Mucosa of stomach (tissue), 1 donor: Measurements from ENCODE around the gene SRBD1.

ENCODE experiments used
- H3K27me3 ChIP-seq: one replicate; pipeline ENCODE4 v1.7.0; 2013; ENCODE audit warnings: mild to moderate bottlenecking, low read length; ENCODE audit not compliant: control insufficient read depth, insufficient read depth
- H3K36me3 ChIP-seq: one replicate; pipeline ENCODE4 v1.7.0; 2013; ENCODE audit warnings: low read length; ENCODE audit not compliant: control insufficient read depth, insufficient read depth
- H3K4me1 ChIP-seq: one replicate; pipeline ENCODE4 v1.7.0; 2013; ENCODE audit warnings: mild to moderate bottlenecking, low read length; ENCODE audit not compliant: control insufficient read depth, insufficient read depth
- H3K4me3 ChIP-seq: one replicate; pipeline ENCODE4 v1.7.0; 2013; ENCODE audit warnings: low read length
- H3K9ac ChIP-seq: one replicate; pipeline ENCODE4 v1.7.0; 2013; ENCODE audit warnings: mild to moderate bottlenecking, low read length, moderate library complexity
- H3K9me3 ChIP-seq: one replicate; pipeline ENCODE4 v1.7.0; 2013; ENCODE audit warnings: mild to moderate bottlenecking, low read length, moderate library complexity; ENCODE audit not compliant: control insufficient read depth
- donor health status: Pancreatic carcinoma.

Gene SRBD1

GRCh38 chr2:45611020-45611859 lies at the start of gene SRBD1:
Gene SRBD1 (minus strand): TSS chr2:45611267. CDS start chr2:45605441, 5,826 bp downstream.
- Histone ChIP-seq H3K27me3 (no peaks in the 10 kb centered on the region), H3K4me1 (peaks cover 15% of the 10 kb centered on the region), H3K36me3 (no peaks in the 10 kb centered on the region), H3K4me3 (peak within 1 kb of the TSS; percentile 39), H3K9ac (peak within 1 kb of the TSS; percentile 82), H3K9me3 (no peaks in the 10 kb centered on the region)

- H3K27me3 ChIP-seq, result no peaks in the 10 kb centered on the region
- no peaks in the 10 kb centered on the region for H3K9me3 ChIP-seq
- H3K9ac ChIP-seq, result no peak overlapping the region
- no peaks in the 10 kb centered on the region for H3K36me3 ChIP-seq
- no peak overlapping the region for H3K4me3 ChIP-seq
- H3K4me1 ChIP-seq, result no peaks in the 10 kb centered on the region
Observed at GRCh38 chr2:45654250-45654649, 43.2 kb upstream of the SRBD1 start.

- no peaks in the 10 kb centered on the region for H3K9me3 ChIP-seq
- no peak overlapping the region for H3K4me3 ChIP-seq
- H3K36me3 ChIP-seq, result no peaks in the 10 kb centered on the region
- no peaks in the 10 kb centered on the region for H3K4me1 ChIP-seq
- no peak overlapping the region for H3K9ac ChIP-seq
- H3K27me3 ChIP-seq, result no peaks in the 10 kb centered on the region
Observed at GRCh38 chr2:45653122-45653913, 42.3 kb upstream of the SRBD1 start.

GRCh38 chr2:45652090-45653031 lies 41.3 kb upstream of the SRBD1 start:
- Histone ChIP-seq H3K9ac (peak overlapping the region; percentile 77), H3K4me1 (no peaks in the 10 kb centered on the region), H3K27me3 (no peaks in the 10 kb centered on the region), H3K4me3 (peak overlapping the region; percentile 57), H3K36me3 (no peaks in the 10 kb centered on the region), H3K9me3 (no peaks in the 10 kb centered on the region)

- H3K9ac ChIP-seq, result peak within 1 kb of the TSS; percentile 96
- H3K4me3 ChIP-seq, result peak within 1 kb of the TSS; percentile 87
- H3K9me3 ChIP-seq, result no peaks in the 10 kb centered on the region
- no peaks in the 10 kb centered on the region for H3K27me3 ChIP-seq
- no peaks in the 10 kb centered on the region for H3K4me1 ChIP-seq
- H3K36me3 ChIP-seq, result no peaks in the 10 kb centered on the region
Observed at GRCh38 chr2:45651415-45652089, 40.5 kb upstream of the SRBD1 start, which contains the start of gene PRKCE. Gene PRKCE (plus strand): TSS chr2:45651675.

- Histone ChIP-seq H3K4me3 (peak overlapping the region; percentile 87), H3K9ac (peak overlapping the region; percentile 96), H3K4me1 (no peaks in the 10 kb centered on the region), H3K36me3 (no peaks in the 10 kb centered on the region), H3K27me3 (no peaks in the 10 kb centered on the region), H3K9me3 (no peaks in the 10 kb centered on the region)
Observed at GRCh38 chr2:45650851-45651414, 39.9 kb upstream of the SRBD1 start.

GRCh38 chr2:45649858-45650811 lies 39.1 kb upstream of the SRBD1 start:
- Histone ChIP-seq H3K9ac (peak overlapping the region; percentile 96), H3K27me3 (no peaks in the 10 kb centered on the region), H3K4me1 (no peaks in the 10 kb centered on the region), H3K4me3 (peak overlapping the region; percentile 87), H3K9me3 (no peaks in the 10 kb centered on the region), H3K36me3 (no peaks in the 10 kb centered on the region)

GRCh38 chr2:45649462-45649857 lies 38.4 kb upstream of the SRBD1 start:
- H3K27me3 ChIP-seq, result no peaks in the 10 kb centered on the region

GRCh38 chr2:45648636-45649035 lies 37.6 kb upstream of the SRBD1 start:
- no peaks in the 10 kb centered on the region for H3K9me3 ChIP-seq
- no peaks in the 10 kb centered on the region for H3K36me3 ChIP-seq
- H3K4me3 ChIP-seq, result no peak overlapping the region
- peaks cover 4% of the 10 kb centered on the region for H3K4me1 ChIP-seq
- no peaks in the 10 kb centered on the region for H3K27me3 ChIP-seq
- no peak overlapping the region for H3K9ac ChIP-seq

More at GRCh38 chr2:45649462-45649857, 38.4 kb upstream of the SRBD1 start:
- Histone ChIP-seq H3K9me3 (no peaks in the 10 kb centered on the region), H3K4me3 (peak overlapping the region; percentile 87), H3K4me1 (no peaks in the 10 kb centered on the region), H3K36me3 (no peaks in the 10 kb centered on the region), H3K9ac (peak overlapping the region; percentile 96)

- Histone ChIP-seq H3K4me1 (peaks cover 6% of the 10 kb centered on the region), H3K9ac (no peak overlapping the region), H3K36me3 (no peaks in the 10 kb centered on the region), H3K4me3 (no peak overlapping the region), H3K27me3 (peaks cover 1% of the 10 kb centered on the region), H3K9me3 (no peaks in the 10 kb centered on the region)
Observed at GRCh38 chr2:45647986-45648520, 37.0 kb upstream of the SRBD1 start.
